Coronary artery (tissue), 2 donors: ENCODE measurements around the gene PLCZ1.

Experiments
- DNase-seq: peaks from one replicate; pipeline ENCODE4 v3.0.0-alpha.2; 2017; ENCODE audit warnings: low spot score
- H3K27ac ChIP-seq, 2 donors: fragments of 200-600 bp; sonication (generic); one replicate each; pipeline ENCODE4 v1.5.1; 2016 to 2019
- H3K4me3 ChIP-seq: fragments of 200-600 bp; sonication (generic); 2 replicates; pipeline ENCODE4 v1.5.1; 2016; ENCODE audit warnings: mild to moderate bottlenecking, moderate library complexity
- CTCF ChIP-seq: fragments of 200-600 bp; sonication (generic); IDR thresholded peaks from one replicate; pipeline ENCODE4 v1.5.1; 2019; ENCODE audit warnings: antibody characterized with exemption

The PLCZ1 gene

GRCh38 chr12:18723752-18724151 lies 14.1 kb downstream of the PLCZ1 start:
- TF ChIP-seq CTCF = no peak
- DNase-seq = no peak
- no peak overlapping the region for H3K4me3 ChIP-seq
- H3K27ac ChIP-seq = no peak overlapping the region

DNA sequence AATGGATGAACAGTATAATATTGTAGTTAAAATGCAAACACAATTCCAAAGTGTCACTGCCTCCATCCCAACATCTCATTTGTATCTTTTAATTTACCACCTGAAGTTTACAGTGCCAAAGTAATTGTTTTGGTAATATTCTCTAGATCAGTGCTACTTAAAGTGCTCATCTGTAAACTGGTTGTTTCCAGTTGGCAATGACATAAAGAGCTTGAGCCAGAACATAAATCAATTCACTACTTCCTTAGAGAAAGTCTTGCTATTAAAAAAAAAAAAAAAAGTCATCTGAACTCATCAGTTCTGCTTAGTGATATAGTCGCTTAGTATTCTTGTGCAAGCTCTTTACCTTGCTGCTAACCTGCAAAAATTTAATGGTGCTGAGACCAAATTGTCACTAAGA lies 16.4 kb downstream of the PLCZ1 start:
- Histone ChIP-seq H3K4me3 (no peak overlapping the region), H3K27ac (no peak overlapping the region)
- no peak for TF ChIP-seq CTCF
- no peak for DNase-seq

DNA sequence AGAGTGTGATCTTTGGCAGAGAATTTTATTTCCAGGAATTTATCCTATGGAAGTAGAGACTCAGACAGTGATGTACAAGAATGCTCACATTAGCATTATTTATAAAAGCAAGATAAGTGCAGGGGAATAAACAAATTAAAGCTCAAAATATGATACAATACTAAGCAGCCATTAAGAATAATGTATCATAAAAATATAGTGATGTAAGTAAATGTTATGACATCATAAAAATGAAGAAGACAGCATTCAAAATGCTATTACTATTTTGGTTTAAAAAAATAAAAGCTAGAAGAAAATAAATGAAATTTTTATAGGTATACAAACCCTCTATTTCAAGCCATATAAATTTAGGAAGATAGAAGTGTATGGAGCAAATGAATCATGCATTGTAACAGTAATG lies 17.1 kb downstream of the PLCZ1 start:
- H3K27ac ChIP-seq = no peak overlapping the region
- TF ChIP-seq CTCF = no peak
- DNase-seq = no peak
- H3K4me3 ChIP-seq = no peak overlapping the region

DNA sequence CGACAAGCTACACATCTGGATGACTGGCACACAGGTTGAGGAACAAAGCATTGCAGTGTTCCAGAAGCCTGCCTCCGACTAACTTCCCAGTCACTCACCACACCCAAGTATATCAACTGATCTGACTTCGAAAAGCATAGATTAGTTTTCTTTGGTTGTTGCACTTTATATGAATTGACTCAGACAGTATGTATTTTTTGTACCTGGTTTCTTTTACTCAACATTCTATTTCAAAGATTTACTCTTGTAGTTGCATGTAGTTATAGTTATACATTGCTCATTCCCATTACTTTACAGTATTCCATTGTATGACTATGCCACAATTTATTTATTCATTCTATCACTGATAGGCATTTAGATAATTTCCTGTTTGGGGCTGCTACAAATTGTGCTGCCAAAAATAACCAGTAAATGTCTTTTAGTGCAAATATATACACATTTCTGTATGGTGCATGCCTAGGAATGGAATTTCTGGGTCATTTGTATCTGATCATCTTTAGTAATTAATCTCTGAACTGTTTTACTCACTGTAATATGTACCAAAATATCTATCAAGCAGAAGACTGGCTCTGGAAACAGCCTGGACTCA lies 17.8 kb downstream of the PLCZ1 start:
- no peak for TF ChIP-seq CTCF
- no peak for DNase-seq
- Histone ChIP-seq H3K27ac (no peak overlapping the region), H3K4me3 (no peak overlapping the region)

GRCh38 chr12:18718462-18718861 lies 19.4 kb downstream of the PLCZ1 start:
- H3K27ac ChIP-seq = no peak overlapping the region
- no peak for TF ChIP-seq CTCF
- DNase-seq = no peak
- no peak overlapping the region for H3K4me3 ChIP-seq

DNA sequence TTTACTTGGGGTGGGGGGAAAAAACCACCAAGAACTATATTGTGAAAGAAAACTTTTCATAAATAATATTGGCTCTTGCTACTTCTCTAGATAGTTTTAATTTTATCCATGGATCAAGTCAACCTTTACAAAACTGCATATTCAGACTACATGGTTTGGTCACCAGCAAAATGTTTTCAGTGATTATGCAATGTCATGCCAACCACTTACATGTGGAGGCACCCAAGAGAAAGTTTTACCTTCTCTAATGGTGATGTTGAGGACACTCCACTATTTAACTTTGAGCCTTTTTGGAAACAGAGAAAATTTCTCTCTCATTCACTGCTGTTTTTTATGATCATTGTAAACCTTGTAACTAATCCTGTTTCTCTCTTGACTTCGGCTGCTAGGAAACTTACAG lies 21.6 kb downstream of the PLCZ1 start:
- no peak for DNase-seq

More for the DNA sequence above, 21.6 kb downstream of the PLCZ1 start:
- Histone ChIP-seq H3K4me3 (no peak overlapping the region), H3K27ac (no peak overlapping the region)
- TF ChIP-seq CTCF = no peak
